ENCODE measurements around the gene SLF2.
"Not testable (repeated sequence)": the region's sequence is repeated elsewhere in the genome, so short reads cannot be mapped to it uniquely, and the experiment has no call there.

Gene SLF2

DNA sequence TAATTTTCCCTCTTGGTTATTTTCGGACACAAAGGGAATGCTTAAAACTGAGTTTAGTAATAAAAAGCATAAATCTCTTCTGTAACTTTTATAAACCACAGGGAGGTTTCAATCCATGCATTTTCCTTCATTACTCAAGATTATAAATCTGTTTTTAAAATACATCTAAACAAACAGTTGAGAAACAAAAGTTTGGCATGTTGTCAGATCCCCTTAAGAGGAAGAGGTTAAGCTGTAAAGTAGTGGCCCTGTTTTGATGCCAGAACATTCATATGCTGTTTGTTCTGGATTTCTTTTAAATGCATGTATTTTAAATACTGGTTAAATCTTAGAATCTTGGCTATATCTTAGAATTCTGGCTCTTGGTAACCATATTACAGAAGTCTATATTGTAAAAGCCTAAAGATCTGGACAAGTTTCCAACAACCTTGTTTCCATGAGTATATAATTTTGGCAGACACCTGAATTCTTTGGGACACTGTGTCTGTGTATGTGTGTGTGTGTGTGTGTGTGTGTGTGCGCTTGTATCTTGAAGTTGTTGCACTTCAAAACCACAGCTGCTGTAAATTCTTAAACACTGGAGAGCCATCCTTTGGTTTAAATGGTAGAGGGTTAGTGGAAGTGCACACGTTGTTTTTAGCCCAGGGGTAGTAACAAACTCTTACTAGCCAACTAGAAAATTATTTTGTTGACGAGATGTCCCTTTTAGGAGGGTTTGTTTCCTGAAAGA, 49.8 kb downstream of the SLF2 start:
- no peak for DNase-seq (ENCODE audit: low read depth in 2 of 2)

DNA sequence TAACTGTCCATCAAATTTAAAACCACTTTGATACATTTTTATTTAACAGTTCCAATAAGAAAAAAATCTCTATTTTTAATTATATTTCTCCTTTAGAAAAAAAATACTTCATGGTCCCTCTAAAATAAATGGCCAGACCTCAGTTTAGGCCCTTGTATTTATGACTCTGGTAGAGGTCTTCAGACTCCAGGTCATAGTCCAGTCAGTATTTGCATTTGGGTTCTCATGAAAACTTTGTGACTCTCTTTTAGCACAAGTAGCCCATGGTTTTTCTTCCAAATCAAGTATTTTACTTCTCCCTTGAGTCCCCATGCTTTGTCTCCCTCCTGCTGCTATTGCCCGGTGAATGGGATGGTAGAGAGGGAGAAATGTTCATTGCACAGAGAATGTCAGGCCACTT, 51.1 kb downstream of the SLF2 start:
- no peak for DNase-seq (ENCODE audit: low read depth in 2 of 2)

DNA sequence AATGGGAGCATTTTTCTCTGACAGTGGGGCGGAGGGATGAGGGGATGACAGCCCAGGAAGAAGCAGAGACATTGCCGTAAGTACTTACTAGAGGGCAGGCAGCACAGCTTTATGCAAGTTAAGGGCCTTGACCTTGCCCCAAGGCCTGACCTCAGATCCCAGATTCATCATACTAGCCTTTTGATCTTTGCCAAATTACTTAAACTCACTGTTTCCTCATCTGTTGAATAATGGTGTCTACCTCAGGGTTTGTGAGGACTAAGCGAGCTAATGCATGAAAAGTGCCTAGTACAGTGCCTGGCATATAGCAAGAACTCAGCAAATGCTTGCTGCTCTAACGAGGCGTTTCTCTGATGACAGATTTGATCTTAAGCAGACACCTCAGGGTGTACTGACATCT, 53.1 kb downstream of the SLF2 start:
- no peak for DNase-seq (ENCODE audit: low read depth in 2 of 2)

DNA sequence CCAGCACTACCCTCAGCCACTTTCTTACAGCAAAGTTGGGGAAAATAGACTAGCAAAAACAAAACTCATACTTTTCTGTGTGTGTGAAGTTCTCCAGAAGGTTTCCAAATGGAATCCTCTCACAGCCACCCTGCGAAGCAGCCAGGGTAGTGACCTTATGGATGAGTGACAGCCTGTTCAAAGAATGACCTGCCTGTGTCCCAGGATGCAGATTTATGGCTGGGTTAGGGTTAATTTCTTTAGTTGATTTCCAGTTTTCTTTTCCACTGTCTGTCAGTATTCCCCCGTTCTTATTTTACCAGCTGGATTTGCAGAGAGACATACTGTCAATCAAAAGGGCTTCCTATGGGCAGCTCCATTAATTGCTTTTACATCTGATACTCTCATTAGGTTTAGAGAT, 54.1 kb downstream of the SLF2 start:
- no peak for DNase-seq (ENCODE audit: low read depth in 2 of 2)

DNA sequence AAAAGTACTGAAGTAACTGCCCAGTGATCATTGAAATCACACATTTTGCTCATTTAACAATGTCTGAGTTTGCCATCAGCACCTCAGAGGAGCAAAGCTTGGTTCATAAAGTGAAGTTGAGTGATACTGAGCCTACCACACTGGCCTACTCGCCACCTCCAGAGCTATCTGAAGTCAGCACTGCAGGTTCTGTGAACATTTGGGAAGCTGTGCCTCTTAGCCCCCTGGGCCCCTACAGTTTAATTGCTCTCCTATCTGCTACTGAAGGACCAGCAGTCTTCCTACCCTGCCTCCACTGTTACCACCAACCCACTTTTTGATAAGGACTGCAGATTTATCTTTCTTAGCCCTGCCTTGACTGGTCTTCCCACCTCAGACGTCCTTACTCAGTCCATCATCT, 54.6 kb downstream of the SLF2 start:
- no peak for DNase-seq (ENCODE audit: low read depth in 2 of 2)

DNA sequence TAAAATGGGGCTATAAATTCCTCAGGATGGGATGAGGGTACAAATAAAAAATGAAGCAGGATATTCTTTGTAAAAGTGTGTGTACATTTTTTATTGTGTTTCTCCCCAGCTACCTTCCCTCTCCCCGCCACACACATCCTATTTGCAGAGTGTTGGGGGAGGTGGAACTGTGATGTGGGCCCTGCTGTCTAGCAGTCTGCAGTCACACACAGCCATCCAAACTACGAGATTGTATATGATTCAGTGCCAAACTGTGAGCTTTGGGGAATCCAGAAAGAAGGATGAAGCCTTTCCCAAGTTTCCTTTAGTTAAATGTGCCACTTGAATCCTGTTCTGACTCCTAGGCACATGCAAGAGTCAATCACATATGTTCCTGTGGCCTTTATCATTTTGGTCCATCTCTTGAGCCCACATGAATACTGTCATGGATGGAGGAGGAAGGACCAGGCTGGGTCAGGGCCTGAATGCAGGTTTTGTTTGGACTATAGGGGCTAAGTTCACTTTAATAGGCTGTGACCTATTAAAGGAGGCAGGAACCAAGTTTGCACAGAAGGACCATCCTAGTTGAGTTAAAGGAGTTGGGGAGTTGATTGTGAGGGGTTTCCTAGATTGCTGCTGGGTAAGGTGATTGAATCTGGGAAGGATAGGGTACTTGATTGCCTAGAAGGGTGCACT, 55.4 kb downstream of the SLF2 start:
- DNase-seq (ENCODE audit: low read depth in 2 of 2), result no peak

DNA sequence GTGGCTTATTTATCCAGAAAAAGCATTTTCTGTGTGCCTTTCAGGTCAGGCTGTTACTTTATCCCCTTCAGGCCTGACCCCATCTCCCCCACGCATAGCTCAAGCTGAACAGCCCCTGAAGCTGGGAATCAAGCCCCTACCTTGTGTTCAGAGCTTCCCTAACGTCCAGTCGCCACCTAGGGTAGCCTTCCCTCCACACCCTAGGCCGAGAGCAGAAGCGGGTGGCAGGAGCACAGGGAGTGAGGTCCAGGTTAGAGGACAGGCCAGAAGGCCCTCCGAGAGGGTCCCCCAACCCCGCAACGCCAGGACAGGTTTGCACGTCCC, 56.1 kb downstream of the SLF2 start:
- no peak for DNase-seq (ENCODE audit: low read depth in 2 of 2)

DNA sequence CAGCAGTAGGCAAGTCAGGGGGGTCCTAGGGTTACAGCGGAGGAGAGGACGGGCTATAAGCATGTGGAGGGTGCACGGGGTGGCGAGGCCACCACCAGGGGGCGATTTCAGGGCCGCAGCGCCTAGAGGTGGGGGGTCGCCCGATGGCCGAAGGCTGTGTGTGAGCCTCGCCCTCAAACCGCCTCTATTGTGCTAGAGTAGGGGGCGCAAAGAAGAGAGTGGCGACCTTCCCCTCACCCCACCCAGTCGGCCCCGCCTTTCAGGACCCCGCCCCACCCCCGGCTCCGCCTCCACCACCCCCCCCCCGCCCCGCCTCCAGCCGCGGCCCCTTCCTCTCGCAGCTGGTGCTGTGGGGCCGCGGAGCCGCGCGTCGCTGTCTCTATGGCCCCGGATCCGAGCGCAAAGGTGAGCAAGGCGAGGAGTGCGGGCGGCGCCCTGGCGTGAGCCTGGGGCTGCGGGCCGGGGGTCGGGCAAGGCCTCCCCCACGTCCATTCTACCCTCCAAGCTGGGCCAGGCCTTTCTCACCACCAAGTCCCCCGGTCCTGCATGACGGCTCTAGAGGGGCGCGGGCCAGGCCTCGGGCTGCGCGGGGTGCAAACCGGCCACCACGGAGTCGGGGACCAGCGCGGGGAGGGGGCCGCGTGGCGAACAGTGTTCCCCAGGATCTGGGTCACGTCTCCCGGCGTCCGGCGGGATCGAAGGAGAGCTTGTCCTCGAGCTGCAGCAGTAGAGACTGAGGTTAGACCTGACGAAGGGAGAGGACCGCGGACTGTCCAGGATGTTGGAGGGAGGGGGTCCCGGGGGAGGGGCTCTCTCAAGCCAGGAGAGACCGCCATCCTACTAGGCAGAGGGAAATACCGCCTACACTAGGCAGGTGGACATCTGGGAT, 56.7 kb downstream of the SLF2 start, which contains the start of gene SEMA4G:
Gene SEMA4G (plus strand): TSS at position 318 of the 889 bp plus-strand sequence. CDS start 3,409 bp downstream, outside the sequence.
- DNase-seq (ENCODE audit: low read depth in 2 of 2), result peak in 1 of 2 donors; percentile 19

DNA sequence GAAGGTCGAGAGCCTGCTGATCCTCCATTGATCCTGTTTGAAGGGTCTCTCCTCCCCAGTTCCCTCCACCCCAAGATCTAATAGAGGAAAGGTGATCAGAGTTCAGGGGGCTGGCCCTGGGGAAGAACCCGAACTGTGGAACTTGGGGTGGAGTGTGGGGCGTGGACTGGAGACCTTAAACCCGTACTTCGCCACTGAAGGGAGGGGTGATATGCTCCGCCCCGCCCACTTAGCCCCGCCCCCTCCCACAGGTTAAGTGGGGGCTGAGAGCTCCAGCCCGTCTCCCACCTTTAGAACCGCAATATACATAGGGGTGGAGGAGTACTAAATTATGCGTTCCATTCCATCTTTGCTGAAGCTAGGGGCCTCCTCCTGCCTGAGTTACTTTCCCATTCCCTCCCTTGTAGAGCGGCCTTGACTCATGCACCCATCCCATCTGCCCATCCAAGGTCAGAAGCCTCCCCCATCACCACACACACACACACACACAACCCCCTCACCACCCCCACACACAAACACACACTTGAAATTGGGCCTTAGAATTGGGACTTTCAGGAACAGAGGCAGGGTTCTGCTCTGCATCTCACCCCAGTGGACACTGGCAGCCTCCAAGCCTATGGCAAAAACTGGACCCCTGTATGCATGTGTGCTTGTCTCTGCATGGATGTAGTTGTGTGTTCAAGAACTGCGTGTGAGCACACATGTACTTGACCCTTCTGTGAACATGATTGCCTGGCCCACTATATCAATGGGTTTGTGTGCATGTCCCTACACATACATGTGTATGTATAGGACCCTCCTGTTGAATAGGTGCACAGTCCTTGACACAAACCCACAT, 57.5 kb downstream of the SLF2 start:
- peak; percentile 9 to 29 for DNase-seq (ENCODE audit: low read depth in 2 of 2)

DNA sequence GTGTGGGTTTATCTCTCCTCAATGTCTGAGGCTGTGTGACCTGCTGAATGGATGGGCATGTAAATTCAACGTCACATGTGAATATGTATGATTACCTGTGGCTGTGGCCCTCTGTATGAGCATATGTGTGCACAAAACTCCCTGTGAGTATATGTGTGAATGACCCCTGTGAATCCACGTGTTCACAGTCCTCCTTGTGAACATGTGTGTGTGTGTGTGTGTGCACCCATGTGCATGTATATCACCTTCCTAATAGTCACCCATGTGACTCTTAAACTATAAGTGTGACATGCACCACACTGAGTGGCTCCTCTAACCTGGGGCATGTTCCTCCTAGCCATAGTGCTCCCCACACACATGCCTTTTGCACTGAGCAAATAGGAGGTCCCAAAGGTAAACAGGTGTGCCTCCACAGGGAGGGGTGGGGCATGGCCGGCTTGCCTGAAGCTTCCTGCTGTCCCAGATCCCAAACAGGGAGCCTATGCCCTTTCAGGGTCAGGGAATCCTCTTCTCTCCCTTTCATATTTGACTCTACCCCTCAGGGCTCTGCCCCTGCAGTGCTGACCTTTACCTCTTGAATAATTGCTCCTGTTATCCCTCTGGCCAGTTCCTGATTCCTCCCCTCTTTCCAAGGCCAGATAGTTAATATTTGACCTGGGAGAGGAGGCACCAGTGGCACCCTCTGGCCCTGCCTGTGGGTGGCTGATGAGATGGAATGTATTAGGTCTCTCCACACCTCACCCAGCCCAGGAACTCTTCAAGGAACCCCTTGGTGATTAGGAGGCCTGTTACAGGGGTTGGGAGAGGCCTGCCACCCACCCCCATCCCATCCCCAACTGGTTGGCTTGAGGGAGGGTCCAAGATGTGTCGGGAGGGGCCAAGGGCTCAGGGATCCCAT, 58.4 kb downstream of the SLF2 start:
- no peak for DNase-seq (ENCODE audit: low read depth in 2 of 2)

DNA sequence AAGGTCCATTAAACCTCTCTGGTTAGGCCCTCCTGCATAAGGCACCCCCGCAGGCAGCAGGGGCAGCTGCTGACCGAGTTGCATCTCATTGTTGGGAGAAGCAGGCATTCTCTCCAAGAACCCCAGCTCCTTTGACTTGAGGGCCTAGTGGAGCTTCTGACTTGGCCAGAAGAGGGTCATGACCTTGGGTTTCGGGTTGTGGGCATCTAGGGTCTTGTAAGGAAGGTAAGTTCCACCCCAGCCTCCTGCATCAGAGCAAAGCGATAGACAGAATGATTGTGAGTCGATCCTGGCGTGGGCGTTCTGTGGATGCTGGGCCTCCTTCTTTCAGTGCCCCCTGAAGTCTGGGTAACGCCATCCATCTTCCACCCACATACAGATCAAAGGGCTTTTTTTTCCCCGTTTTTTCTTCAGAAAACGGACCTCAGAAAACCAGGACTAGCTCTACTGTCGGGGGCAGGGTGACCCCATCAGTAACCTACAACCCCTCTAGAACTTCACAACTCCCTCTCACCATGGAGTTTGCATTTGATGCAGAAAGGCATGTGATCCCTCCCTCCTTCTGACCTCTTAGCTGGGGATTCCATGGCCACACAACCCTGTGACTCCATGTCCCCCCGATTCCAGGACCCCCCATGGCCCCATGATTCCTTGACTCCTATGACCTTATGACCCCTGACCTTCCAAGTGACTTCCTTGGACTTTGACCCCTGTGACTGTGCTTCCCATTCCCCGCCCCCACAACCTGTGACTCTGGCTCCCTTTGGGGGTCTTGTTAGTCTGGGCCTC, 59.5 kb downstream of the SLF2 start:
- DNase-seq (ENCODE audit: low read depth in 2 of 2), result no peak

DNA sequence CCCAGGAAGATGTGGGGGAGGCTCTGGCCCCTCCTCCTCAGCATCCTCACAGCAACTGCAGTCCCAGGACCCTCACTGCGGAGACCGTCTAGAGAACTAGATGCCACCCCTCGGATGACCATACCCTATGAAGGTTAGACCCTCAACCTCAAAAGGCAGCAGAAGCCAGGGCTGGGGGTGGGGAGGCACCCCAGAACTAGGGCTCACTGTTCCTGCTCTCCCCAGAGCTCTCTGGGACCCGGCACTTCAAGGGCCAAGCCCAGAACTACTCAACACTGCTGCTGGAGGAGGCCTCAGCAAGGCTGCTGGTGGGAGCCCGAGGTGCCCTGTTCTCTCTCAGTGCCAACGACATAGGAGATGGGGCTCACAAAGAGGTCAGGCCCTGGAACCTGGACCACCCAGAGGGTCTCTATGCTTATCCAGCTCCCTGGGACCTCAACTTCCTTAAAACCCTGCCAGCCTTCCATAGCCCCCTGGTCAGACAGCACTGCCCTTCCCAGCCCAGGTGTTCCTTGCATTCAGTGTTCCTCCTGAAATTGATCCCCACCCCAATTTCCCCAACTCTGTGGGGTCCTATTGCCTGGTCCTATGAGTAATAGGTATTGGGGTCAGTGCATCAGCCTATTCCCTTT, 60.3 kb downstream of the SLF2 start:
- no peak for DNase-seq (ENCODE audit: low read depth in 2 of 2)

DNA sequence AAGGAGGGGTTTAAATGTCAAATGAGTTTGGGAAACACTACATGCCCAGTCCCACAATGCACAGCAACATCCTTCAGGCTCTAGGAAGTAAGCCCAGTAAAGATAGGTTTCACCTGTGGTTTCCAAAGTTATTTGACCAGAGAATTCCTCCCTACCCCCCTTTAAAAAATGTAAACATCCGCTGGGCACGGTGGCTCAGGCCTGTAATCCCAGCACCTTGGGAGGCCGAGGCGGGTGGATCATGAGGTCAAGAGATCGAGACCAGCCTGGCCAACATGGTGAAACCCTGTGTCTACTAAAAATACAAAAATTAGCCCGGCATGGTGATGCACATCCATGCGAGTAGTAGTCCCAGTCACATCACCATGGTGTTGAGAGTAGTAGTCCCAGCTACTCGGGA, 62.6 kb downstream of the SLF2 start:
- DNase-seq (ENCODE audit: low read depth in 2 of 2), result not testable (repeated sequence)

DNA sequence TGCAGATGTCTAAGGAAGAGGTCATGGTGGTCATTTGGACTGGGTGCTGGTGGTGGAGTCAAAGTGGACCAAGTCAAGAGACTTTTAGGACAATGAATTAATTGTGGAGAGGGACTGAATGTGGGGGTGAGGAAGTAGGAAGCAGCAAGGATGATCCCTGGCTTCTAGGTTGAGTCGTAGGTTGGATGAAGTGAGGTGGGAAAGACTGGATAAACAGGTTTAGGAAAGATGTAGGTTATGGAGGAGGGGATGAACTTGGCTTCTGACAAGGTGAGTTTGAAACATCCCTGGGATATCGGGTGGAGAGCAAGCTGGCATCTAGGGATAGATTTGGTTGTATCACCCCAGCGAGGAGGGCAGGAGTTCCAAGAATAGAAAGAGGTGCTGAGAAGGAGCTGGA, 64.1 kb downstream of the SLF2 start:
- no peak for DNase-seq (ENCODE audit: low read depth in 2 of 2)

DNA sequence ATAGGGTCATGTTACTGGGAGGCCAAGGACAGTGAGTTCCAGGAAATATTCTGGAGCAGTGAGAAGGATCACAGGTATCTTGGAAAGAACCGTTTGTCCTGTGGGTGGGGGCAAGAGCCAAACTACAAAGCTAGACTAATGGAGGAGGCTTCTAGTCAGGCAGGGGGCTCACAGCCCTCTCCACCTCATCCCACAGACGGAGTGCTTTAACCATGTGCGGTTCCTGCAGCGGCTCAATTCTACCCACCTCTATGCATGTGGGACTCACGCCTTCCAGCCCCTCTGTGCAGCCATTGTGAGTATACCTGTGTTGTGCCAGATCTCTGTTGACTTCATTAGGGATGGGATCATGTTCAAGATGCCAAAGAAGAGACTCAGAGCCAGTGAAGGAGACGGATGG, 64.7 kb downstream of the SLF2 start:
- DNase-seq (ENCODE audit: low read depth in 2 of 2), result no peak

DNA sequence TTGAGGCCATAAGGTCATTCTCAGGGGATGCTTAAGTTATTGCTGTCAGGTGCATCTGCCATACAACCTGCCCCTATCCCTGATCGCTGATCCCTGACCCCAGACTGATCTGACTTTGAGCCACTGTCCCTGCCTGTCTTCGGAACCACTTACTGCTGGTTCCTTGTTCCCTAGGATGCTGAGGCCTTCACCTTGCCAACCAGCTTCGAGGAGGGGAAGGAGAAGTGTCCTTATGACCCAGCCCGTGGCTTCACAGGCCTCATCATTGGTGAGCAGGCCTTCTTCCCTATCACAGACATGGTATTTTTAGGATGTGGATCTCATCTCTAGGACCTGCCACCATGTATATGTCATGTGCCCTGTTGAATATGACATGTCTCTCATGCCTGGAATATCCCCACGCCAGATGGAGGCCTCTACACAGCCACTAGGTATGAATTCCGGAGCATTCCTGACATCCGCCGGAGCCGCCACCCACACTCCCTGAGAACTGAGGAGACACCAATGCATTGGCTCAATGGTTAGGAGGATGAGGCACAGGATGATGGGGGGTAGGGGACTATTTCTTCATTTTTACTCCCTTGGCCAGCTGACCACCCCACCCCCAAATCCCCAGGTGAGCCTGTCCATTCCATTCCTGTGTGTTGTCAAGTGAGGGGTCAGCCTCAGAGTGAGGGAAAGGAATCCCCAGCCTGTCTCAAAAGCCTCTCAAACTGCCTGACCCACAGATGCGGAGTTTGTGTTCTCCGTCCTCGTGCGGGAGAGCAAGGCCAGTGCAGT, 65.5 kb downstream of the SLF2 start:
- no peak for DNase-seq (ENCODE audit: low read depth in 2 of 2)

DNA sequence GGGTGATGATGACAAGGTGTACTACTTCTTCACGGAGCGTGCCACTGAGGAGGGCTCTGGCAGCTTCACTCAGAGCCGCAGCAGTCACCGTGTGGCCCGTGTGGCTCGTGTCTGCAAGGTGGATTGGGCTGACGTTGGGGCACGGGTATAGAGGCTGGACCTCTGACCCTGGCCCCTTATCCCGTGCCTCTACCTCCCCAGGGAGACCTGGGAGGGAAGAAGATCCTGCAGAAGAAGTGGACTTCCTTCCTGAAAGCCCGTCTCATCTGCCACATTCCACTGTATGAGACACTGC, 66.1 kb downstream of the SLF2 start:
- no peak for DNase-seq (ENCODE audit: low read depth in 2 of 2)

DNA sequence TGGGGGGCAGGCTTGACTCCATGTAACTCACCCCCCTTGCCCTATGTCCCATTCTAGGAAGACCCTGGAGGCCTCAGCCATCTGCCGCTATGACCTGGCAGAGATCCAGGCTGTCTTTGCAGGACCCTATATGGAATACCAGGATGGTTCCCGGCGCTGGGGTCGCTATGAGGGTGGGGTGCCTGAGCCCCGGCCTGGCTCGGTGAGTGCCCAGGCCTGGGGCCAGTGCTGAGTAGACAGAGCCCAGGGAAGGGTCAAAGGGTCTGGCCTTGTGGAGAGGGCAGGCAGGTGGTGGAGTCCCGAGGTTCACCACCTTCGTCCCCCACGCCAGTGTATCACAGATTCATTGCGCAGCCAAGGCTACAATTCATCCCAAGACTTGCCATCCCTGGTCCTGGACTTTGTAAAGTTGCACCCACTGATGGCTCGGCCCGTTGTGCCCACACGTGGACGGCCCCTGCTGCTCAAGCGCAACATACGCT, 67.1 kb downstream of the SLF2 start:
- DNase-seq (ENCODE audit: low read depth in 2 of 2), result no peak

DNA sequence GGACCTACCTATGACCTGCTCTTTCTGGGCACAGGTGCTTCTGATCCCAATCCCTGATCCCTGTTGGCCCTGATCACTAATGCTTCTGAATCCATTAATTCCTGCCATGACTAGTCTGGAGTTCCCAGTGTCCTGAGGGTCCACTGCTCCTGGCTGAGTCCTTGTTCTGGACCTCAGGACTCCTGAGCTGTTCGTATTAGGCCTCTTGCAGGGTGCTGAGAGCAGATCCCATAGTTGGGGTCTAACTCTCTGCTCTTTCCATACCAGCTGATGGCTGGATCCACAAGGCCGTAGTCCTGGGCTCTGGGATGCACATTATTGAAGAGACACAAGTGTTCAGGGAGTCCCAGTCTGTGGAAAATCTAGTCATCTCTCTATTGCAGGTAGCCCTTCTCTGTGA, 67.5 kb downstream of the SLF2 start:
- no peak for DNase-seq (ENCODE audit: low read depth in 2 of 2)
